Measurements from ENCODE around the gene M1AP. TPM values are rescaled to one million over a fixed set of nuclear protein-coding genes. Genes with fewer than 3 reads are reported as not detected.

The M1AP gene
- total and polyA plus RNA-seq, 7 donors: 0.01 to 0.21 TPM; not detected in 5

- H3K4me1 ChIP-seq: no peaks in the 10 kb centered on the region
- H3K9me3 ChIP-seq: no peaks in the 10 kb centered on the region
- no peak for ATAC-seq
- H3K4me3 ChIP-seq: no peak overlapping the region
- peaks cover 0 to 11% (median 6%) of the 10 kb centered on the region in 3 donors for H3K27me3 ChIP-seq (ENCODE audit: insufficient read depth in 3 of 3, low read length in 2 of 3)
- 14 to 22% (median 19%) methylated on average over 1 of the region's 1 CpG for WGBS, 3 donors
- H3K36me3 ChIP-seq (ENCODE audit: insufficient read depth in 1 of 2, low read depth in 1 of 2): no peaks in the 10 kb centered on the region
- H3K27ac ChIP-seq: no peak overlapping the region
- TF ChIP-seq, protein P1, sequence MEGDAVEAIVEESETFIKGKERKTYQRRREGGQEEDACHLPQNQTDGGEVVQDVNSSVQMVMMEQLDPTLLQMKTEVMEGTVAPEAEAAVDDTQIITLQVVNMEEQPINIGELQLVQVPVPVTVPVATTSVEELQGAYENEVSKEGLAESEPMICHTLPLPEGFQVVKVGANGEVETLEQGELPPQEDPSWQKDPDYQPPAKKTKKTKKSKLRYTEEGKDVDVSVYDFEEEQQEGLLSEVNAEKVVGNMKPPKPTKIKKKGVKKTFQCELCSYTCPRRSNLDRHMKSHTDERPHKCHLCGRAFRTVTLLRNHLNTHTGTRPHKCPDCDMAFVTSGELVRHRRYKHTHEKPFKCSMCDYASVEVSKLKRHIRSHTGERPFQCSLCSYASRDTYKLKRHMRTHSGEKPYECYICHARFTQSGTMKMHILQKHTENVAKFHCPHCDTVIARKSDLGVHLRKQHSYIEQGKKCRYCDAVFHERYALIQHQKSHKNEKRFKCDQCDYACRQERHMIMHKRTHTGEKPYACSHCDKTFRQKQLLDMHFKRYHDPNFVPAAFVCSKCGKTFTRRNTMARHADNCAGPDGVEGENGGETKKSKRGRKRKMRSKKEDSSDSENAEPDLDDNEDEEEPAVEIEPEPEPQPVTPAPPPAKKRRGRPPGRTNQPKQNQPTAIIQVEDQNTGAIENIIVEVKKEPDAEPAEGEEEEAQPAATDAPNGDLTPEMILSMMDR (IDR thresholded peaks at IDR 0.05): no peak
- no peak for DNase-seq
- intact Hi-C loops (cut with DNase I): no loop called here
These were observed 50.7 kb downstream of the M1AP start for GRCh38 chr2:74597410-74597809.

DNA sequence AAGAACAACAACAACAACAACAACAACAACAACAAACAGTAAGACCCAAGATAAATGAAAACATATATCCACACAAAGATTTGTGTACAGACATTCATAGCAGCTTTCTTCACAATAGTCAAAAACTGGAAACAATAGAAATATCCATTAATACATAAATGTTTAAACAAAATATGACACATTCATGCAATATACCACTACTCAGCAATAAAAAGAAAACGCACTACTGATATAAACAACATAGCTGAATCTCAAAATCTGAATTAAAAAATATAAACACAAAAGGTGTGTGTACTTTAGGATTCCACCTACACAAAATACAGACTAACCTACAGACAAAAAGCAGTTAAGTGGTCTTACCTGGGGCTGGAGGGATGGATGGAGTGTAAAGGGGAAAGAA, 51.5 kb downstream of the M1AP start:
- DNase-seq: no peak
- H3K4me3 ChIP-seq: no peak overlapping the region
- peaks cover 0 to 11% (median 6%) of the 10 kb centered on the region in 3 donors for H3K27me3 ChIP-seq (ENCODE audit: insufficient read depth in 3 of 3, low read length in 2 of 3)
- H3K4me1 ChIP-seq: no peaks in the 10 kb centered on the region
- H3K27ac ChIP-seq: no peak overlapping the region
- no peaks in the 10 kb centered on the region for H3K9me3 ChIP-seq
- intact Hi-C loops (cut with DNase I): no loop called here
- no peak for ATAC-seq
- TF ChIP-seq, protein P1 (IDR thresholded peaks at IDR 0.05): no peak
- 61 to 81% (median 78%) methylated on average over 1 of the region's 1 CpG for WGBS, 3 donors
- no peaks in the 10 kb centered on the region for H3K36me3 ChIP-seq (ENCODE audit: insufficient read depth in 1 of 2, low read depth in 1 of 2)

DNA sequence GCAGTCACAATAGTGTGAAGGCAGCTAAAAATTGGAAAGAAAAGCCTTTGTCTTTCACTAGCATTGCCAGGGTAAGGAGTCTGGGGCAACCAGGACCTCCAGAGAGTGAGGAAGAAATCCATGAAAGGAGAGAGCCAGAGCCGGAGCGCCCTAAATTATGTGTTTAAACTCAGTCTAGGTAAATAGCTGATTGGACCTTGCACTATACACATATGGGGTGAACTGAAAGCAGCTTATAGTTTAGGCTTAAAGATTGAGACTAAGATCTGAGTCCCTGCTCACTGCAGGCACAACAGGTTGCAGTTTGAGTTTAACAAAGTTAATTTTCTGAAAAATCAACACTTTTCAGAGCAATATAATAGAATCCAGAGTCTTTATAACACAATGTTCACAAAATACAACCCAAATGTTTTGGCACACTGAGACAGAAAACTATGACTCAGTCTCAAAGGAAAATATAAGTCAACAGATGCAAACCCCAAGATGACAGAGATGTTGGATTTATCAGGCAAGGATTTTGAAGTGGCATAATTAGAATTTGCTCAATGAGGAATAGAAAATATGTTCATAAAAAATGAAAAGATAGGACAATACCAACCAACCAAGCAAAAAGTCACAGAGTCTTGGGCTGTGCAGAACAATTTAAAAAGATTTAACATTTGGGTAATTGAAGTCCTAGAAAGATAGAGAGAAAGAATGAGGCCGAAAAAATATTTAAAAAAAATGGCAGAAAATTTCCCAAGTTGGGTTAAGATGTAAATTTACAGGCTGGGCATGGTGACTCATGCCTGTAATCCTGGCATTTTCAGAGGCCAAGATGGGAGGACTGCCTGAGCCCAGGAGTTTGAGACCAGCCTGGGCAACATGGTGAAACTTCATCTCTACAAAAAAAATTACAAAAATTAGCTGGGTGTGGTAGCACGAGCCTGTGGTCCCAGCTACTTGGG, 54.0 kb downstream of the M1AP start:
- TF ChIP-seq, protein P1 (IDR thresholded peaks at IDR 0.05): no peak
- Histone ChIP-seq H3K9me3 (no peaks in the 10 kb centered on the region), H3K27me3 (ENCODE audit: insufficient read depth in 3 of 3, low read length in 2 of 3) (peaks cover 0 to 11% (median 6%) of the 10 kb centered on the region in 3 donors), H3K27ac (no peak overlapping the region), H3K4me1 (no peaks in the 10 kb centered on the region), H3K4me3 (no peak overlapping the region), H3K36me3 (ENCODE audit: insufficient read depth in 1 of 2, low read depth in 1 of 2) (no peaks in the 10 kb centered on the region)
- intact Hi-C loops (cut with DNase I): no loop called here
- ATAC-seq (no peak), DNase-seq (no peak)
- WGBS, 3 donors: 73 to 75% (median 74%) methylated on average over 4 of the region's 4 CpGs

DNA sequence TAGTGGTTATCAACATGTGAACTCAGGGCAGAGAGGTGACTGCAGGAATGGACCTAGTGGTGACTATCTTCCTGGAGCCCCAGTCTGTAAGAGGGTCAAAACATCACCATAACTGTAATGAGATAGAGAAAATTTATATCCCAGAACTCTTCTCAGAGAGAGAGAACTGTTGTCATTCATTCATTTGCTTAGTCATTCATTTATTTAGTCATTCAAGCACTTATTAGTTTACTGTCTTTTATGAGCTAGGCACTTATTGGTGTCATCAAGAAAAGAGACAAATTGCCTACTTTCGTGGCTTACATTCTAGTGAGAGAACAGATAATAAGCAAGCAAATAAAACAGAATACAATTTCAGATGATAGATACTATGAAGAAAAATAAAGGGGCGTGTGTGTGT, 59.5 kb downstream of the M1AP start:
- Histone ChIP-seq H3K9me3 (no peaks in the 10 kb centered on the region), H3K27ac (no peak overlapping the region), H3K27me3 (ENCODE audit: insufficient read depth in 3 of 3, low read length in 2 of 3) (peaks cover 0 to 10% (median 3%) of the 10 kb centered on the region in 3 donors), H3K4me1 (no peaks in the 10 kb centered on the region), H3K4me3 (no peak overlapping the region), H3K36me3 (ENCODE audit: insufficient read depth in 1 of 2, low read depth in 1 of 2) (no peaks in the 10 kb centered on the region)
- DNase-seq: no peak
- TF ChIP-seq, protein P1 (IDR thresholded peaks at IDR 0.05): no peak
- ATAC-seq: no peak
- 55 to 66% (median 65%) methylated on average over 2 of the region's 2 CpGs for WGBS, 3 donors
- intact Hi-C loops (cut with DNase I): loop anchor here (1.0 to 5.0 kb wide), 2 partner anchors 105 to 106 kb away; partner anchors contain the start of genes TTC31 (in 2 of the 2) and CCDC142 (in 1 of the 2)

Measured in psoas muscle (tissue), 8 donors.